HEK293T (cell line): Measurements from ENCODE around the gene DNAJC6.

Experiments used
- ELF4 ChIP-seq: fragments of 450-650 bp; IDR thresholded peaks from 2 replicates; pipeline ENCODE4 v1.6.1; 2017; ENCODE audit warnings: antibody characterized with exemption
- FOXA1 ChIP-seq: fragments of 450-650 bp; IDR thresholded peaks from 2 replicates; pipeline ENCODE4 v1.6.1; 2016; ENCODE audit warnings: mild to moderate bottlenecking
- LEF1 ChIP-seq: fragments of 450-650 bp; IDR thresholded peaks from 2 replicates; pipeline ENCODE4 v1.6.1; 2017; ENCODE audit warnings: mild to moderate bottlenecking, borderline replicate concordance

DNA sequence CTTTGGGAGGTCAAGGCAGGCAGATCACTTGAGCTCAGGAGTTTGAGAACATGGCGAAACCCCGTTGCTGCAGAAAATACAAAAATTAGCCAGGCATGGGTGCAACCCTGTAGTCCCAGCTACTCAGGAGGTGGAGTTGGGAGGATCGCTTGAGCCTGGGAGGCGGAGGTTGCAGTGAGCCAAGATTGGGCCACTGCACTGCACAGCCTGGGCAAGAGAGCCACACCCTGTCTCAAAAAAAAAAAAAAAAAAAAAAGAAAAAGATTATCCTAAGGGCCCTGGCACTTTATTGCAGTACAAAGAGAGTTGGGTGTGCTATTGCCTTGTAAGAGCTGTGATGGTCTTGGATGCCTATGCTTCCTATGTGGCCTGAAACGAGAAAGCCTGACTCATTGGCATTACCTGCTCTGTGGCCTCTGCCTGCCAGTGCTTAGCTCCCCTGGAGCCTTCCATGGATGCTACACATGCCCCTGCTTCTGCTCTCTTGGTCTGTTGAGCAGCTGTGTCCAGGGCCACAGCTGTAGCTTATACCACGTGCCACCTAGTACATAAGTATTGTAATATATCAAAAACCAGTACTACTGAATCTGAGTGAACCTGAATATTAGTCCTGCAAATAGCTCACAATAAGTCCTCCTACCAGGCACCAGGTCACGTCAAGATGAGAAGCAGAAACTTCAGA, 45.8 kb downstream of the DNAJC6 start:
- TF ChIP-seq FOXA1 = no peak
- no peak for TF ChIP-seq LEF1
- TF ChIP-seq ELF4 = no peak
